ENCODE measurements around the gene TBX2. TPM values are rescaled to one million over a fixed set of nuclear protein-coding genes. Genes with fewer than 3 reads are reported as not detected.

Gene TBX2
- total RNA-seq, 1 donor from 2014 or later, result not detected

GRCh38 chr17:61379457-61380216 is 20.0 kb upstream of the TBX2 start:
- Mint-ChIP-seq H3K27me3 (no peaks in the 10 kb centered on the region), H3K4me1 (no peaks in the 10 kb centered on the region), H3K4me3 (no peak overlapping the region), H3K9me3 (no peaks in the 10 kb centered on the region), H3K27ac (no peak overlapping the region), H3K36me3 (ENCODE audit: low read depth) (no peaks in the 10 kb centered on the region)
- intact Hi-C loops (cut with micrococcal nuclease), result no loop called here
- DNase-seq, result no peak

GRCh38 chr17:61380217-61380835 is 19.3 kb upstream of the TBX2 start:
- Mint-ChIP-seq H3K4me1 (no peaks in the 10 kb centered on the region), H3K9me3 (no peaks in the 10 kb centered on the region), H3K27me3 (no peaks in the 10 kb centered on the region), H3K27ac (no peak overlapping the region), H3K36me3 (ENCODE audit: low read depth) (no peaks in the 10 kb centered on the region), H3K4me3 (no peak overlapping the region)
- DNase-seq, result no peak
- intact Hi-C loops (cut with micrococcal nuclease), result no loop called here

GRCh38 chr17:61380836-61381525 is 18.7 kb upstream of the TBX2 start:
- intact Hi-C loops (cut with micrococcal nuclease), result no loop called here
- Mint-ChIP-seq H3K4me1 (no peaks in the 10 kb centered on the region), H3K9me3 (no peaks in the 10 kb centered on the region), H3K27me3 (no peaks in the 10 kb centered on the region), H3K36me3 (ENCODE audit: low read depth) (no peaks in the 10 kb centered on the region), H3K27ac (no peak overlapping the region), H3K4me3 (no peak overlapping the region)
- DNase-seq, result no peak

GRCh38 chr17:61381537-61381936 is 18.1 kb upstream of the TBX2 start:
- Mint-ChIP-seq H3K4me3 (no peak overlapping the region), H3K27ac (no peak overlapping the region), H3K27me3 (no peaks in the 10 kb centered on the region), H3K4me1 (no peaks in the 10 kb centered on the region), H3K36me3 (ENCODE audit: low read depth) (no peaks in the 10 kb centered on the region), H3K9me3 (no peaks in the 10 kb centered on the region)
- intact Hi-C loops (cut with micrococcal nuclease), result no loop called here
- DNase-seq, result no peak

- no peak overlapping the region for H3K27ac Mint-ChIP-seq
- H3K9me3 Mint-ChIP-seq, result no peaks in the 10 kb centered on the region
- no peaks in the 10 kb centered on the region for H3K4me1 Mint-ChIP-seq
- no peaks in the 10 kb centered on the region for H3K27me3 Mint-ChIP-seq
- DNase-seq, result no peak
- H3K4me3 Mint-ChIP-seq, result no peak overlapping the region
- no peaks in the 10 kb centered on the region for H3K36me3 Mint-ChIP-seq (ENCODE audit: low read depth)
- intact Hi-C loops (cut with micrococcal nuclease), result no loop called here
These were observed 16.6 kb upstream of the TBX2 start for GRCh38 chr17:61382796-61383688.

GRCh38 chr17:61383689-61384201 is 15.9 kb upstream of the TBX2 start:
- Mint-ChIP-seq H3K36me3 (ENCODE audit: low read depth) (no peaks in the 10 kb centered on the region), H3K27ac (no peak overlapping the region), H3K9me3 (no peaks in the 10 kb centered on the region), H3K4me3 (no peak overlapping the region), H3K4me1 (no peaks in the 10 kb centered on the region), H3K27me3 (no peaks in the 10 kb centered on the region)
- DNase-seq, result no peak
- intact Hi-C loops (cut with micrococcal nuclease), result no loop called here

GRCh38 chr17:61384354-61384691 is 15.3 kb upstream of the TBX2 start:
- no peaks in the 10 kb centered on the region for H3K27me3 Mint-ChIP-seq
- H3K9me3 Mint-ChIP-seq, result no peaks in the 10 kb centered on the region
- no peak overlapping the region for H3K27ac Mint-ChIP-seq
- no peaks in the 10 kb centered on the region for H3K4me1 Mint-ChIP-seq
- H3K4me3 Mint-ChIP-seq, result no peak overlapping the region
- no peaks in the 10 kb centered on the region for H3K36me3 Mint-ChIP-seq (ENCODE audit: low read depth)
- no peak for DNase-seq
- intact Hi-C loops (cut with micrococcal nuclease), result no loop called here

- intact Hi-C loops (cut with micrococcal nuclease), result no loop called here
- no peak for DNase-seq
- H3K27ac Mint-ChIP-seq, result no peak overlapping the region
- H3K4me1 Mint-ChIP-seq, result no peaks in the 10 kb centered on the region
- no peak overlapping the region for H3K4me3 Mint-ChIP-seq
- H3K36me3 Mint-ChIP-seq (ENCODE audit: low read depth), result no peaks in the 10 kb centered on the region
- H3K9me3 Mint-ChIP-seq, result no peaks in the 10 kb centered on the region
- H3K27me3 Mint-ChIP-seq, result no peaks in the 10 kb centered on the region
These were observed 14.7 kb upstream of the TBX2 start for GRCh38 chr17:61384692-61385576.

GRCh38 chr17:61385577-61386236 is 13.9 kb upstream of the TBX2 start:
- no peak for DNase-seq
- H3K27me3 Mint-ChIP-seq, result no peaks in the 10 kb centered on the region
- no peaks in the 10 kb centered on the region for H3K36me3 Mint-ChIP-seq (ENCODE audit: low read depth)
- intact Hi-C loops (cut with micrococcal nuclease), result no loop called here
- no peak overlapping the region for H3K4me3 Mint-ChIP-seq
- no peaks in the 10 kb centered on the region for H3K9me3 Mint-ChIP-seq
- no peaks in the 10 kb centered on the region for H3K4me1 Mint-ChIP-seq
- H3K27ac Mint-ChIP-seq, result no peak overlapping the region

- Mint-ChIP-seq H3K4me1 (no peaks in the 10 kb centered on the region), H3K9me3 (no peaks in the 10 kb centered on the region), H3K27me3 (peaks cover 2% of the 10 kb centered on the region), H3K27ac (no peak overlapping the region), H3K4me3 (no peak overlapping the region), H3K36me3 (ENCODE audit: low read depth) (no peaks in the 10 kb centered on the region)
- DNase-seq, result no peak
- intact Hi-C loops (cut with micrococcal nuclease), result no loop called here
These were observed 13.4 kb upstream of the TBX2 start for GRCh38 chr17:61386251-61386650.

GRCh38 chr17:61387011-61387410 is 12.6 kb upstream of the TBX2 start:
- no peaks in the 10 kb centered on the region for H3K4me1 Mint-ChIP-seq
- no peaks in the 10 kb centered on the region for H3K9me3 Mint-ChIP-seq
- no peak for DNase-seq
- H3K36me3 Mint-ChIP-seq (ENCODE audit: low read depth), result no peaks in the 10 kb centered on the region
- no peak overlapping the region for H3K4me3 Mint-ChIP-seq
- peaks cover 2% of the 10 kb centered on the region for H3K27me3 Mint-ChIP-seq
- intact Hi-C loops (cut with micrococcal nuclease), result no loop called here
- H3K27ac Mint-ChIP-seq, result no peak overlapping the region

GRCh38 chr17:61387511-61388305 is 11.9 kb upstream of the TBX2 start:
- Mint-ChIP-seq H3K9me3 (no peaks in the 10 kb centered on the region), H3K27me3 (peaks cover 2% of the 10 kb centered on the region), H3K36me3 (ENCODE audit: low read depth) (no peaks in the 10 kb centered on the region), H3K27ac (no peak overlapping the region), H3K4me3 (no peak overlapping the region), H3K4me1 (no peaks in the 10 kb centered on the region)
- intact Hi-C loops (cut with micrococcal nuclease), result no loop called here
- no peak for DNase-seq

All from activated CD4-positive, alpha-beta T cell treated with anti-CD3 and anti-CD28 coated beads, Interleukin-2, amount 10 ng/mL, durations not matched to agents 24 days and 14 days (primary cell).